Esophagus muscularis mucosa (tissue), 3 donors: Measurements from ENCODE around the gene MET.
"Not testable (repeated sequence)": the region's sequence is repeated elsewhere in the genome, so short reads cannot be mapped to it uniquely, and the experiment has no call there.

Experiments used
- POLR2AphosphoS5 ChIP-seq, 2 donors: sonication (generic); formaldehyde crosslinking; IDR thresholded peaks; one replicate each; pipeline ENCODE4 v1.6.1; 2017; ENCODE audit warnings: antibody characterized with exemption in 2 of 2
- TF ChIP-seq, protein P1 (sequence below), 3 experiments: fragments of 200-600 bp in 2 of 3; fragments of 450-650 bp in 1 of 3; sonication (generic) in 2 of 3; IDR thresholded peaks; one replicate each; pipeline ENCODE4 v1.5.1; 2017 to 2019; ENCODE audit warnings: antibody characterized with exemption in 3 of 3, mild to moderate bottlenecking in 2 of 3, moderate library complexity in 1 of 3

DNA sequence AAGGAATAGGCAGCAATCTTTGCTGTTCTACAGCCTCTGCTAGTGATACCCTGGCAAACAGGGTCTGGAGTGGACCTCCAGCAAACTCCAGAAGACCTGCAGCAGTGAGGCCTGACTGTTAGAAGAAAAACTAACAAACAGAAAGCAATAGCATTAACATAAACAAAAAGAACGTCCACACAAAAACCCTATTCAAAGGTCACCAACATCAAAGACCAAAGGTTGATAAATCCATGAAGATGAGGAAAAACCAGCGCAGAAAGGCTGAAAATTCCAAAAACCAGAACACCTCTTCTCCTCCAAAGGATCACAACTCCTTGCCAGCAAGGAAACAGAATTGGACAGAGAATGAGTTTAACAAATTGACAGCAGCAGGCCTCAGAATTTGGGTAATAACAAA lies 71.8 kb downstream of the MET start:
- TF ChIP-seq, protein P1, sequence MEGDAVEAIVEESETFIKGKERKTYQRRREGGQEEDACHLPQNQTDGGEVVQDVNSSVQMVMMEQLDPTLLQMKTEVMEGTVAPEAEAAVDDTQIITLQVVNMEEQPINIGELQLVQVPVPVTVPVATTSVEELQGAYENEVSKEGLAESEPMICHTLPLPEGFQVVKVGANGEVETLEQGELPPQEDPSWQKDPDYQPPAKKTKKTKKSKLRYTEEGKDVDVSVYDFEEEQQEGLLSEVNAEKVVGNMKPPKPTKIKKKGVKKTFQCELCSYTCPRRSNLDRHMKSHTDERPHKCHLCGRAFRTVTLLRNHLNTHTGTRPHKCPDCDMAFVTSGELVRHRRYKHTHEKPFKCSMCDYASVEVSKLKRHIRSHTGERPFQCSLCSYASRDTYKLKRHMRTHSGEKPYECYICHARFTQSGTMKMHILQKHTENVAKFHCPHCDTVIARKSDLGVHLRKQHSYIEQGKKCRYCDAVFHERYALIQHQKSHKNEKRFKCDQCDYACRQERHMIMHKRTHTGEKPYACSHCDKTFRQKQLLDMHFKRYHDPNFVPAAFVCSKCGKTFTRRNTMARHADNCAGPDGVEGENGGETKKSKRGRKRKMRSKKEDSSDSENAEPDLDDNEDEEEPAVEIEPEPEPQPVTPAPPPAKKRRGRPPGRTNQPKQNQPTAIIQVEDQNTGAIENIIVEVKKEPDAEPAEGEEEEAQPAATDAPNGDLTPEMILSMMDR (IDR thresholded peaks at IDR 0.05): not testable (repeated sequence)
- TF ChIP-seq POLR2AphosphoS5 (IDR thresholded peaks at IDR 0.05): not testable (repeated sequence)
